ENCODE results near the gene FHOD1. TPM values are rescaled to one million over a fixed set of nuclear protein-coding genes. Genes with fewer than 3 reads are reported as not detected.

The FHOD1 gene
- total and polyA plus RNA-seq, 2 donors (not counting 1 experiment from before 2014, with no cell fraction given) = 46.3 to 46.9 TPM

DNA sequence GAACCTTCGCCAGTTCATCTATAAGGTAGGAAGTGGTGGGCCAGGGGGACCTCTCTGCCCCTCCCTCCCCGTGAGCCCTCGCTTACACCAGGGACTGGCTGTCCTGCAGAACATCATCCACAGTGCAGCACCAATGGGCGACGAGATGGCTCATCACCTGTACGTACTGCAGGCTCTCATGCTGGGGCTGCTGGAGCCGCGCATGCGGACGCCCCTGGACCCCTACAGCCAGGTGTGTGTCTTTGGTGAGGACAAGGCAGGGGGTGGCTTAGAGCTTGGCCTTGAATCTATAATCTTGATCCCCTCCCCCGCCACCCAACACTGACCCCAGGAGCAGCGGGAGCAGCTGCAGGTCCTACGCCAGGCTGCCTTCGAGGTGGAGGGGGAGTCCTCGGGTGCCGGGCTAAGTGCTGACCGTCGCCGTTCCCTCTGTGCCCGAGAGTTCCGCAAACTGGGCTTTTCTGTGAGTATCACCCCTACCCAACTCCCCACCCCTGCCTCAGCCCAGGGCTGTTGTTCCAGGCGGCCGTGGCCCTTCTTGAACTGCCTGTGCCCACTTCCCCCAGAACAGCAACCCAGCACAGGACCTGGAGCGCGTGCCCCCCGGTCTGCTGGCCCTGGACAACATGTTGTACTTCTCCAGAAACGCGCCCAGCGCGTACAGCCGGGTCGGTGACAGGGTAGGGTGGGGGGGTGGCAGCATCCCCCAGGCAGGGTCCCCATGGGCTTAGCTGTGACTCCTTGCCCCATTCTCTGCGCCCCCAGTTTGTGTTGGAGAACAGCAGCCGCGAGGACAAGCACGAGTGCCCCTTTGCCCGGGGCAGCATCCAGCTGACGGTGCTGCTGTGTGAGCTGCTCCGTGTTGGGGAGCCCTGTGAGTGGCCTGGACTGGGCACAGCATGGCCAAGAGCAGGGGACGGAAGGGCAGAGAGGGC, 45.6 kb downstream of the FHOD1 start:
- Mint-ChIP-seq H3K9me3 (ENCODE audit: insufficient read depth) (no peaks in the 10 kb centered on the region), H3K27ac (no peak overlapping the region), H3K27me3 (no peaks in the 10 kb centered on the region), H3K4me3 (no peak overlapping the region), H3K4me1 (peaks cover 7% of the 10 kb centered on the region)
- H3K4me2 ChIP-seq (replicated peaks; ENCODE audit: low read depth, low read length, poor library complexity, severe bottlenecking) = no peak overlapping the region
- peaks cover 0 to 45% of the 10 kb centered on the region in 2 experiments for H3K36me3 ChIP-seq (replicated peaks in 1 of 2; ENCODE audit: control extremely low read depth in 1 of 2, control insufficient read depth in 1 of 2, extremely low read depth in 1 of 2, insufficient read depth in 2 of 2, low read length in 1 of 2)
- intact Hi-C loops (cut with micrococcal nuclease) = no loop called here
- no peaks in the 10 kb centered on the region for H3K27me3 ChIP-seq (replicated peaks in 1 of 4; ENCODE audit: control extremely low read depth in 1 of 4, control insufficient read depth in 3 of 4, insufficient read depth in 4 of 4, low read length in 3 of 4)
- POLR2A ChIA-PET = interaction anchor here (0.7 kb wide), 1 partner anchor 204 kb away, joined by 7 read pairs; no protein-coding TSS in a partner anchor
- CTCF ChIA-PET = no interaction called here
- peaks cover 19% of the 10 kb centered on the region for H4K20me1 ChIP-seq (ENCODE audit: control insufficient read depth, insufficient read depth, low read length, poor library complexity, severe bottlenecking)
- no peak for TF ChIP-seq EZH2 (IDR thresholded peaks at IDR 0.05; ENCODE audit: borderline replicate concordance, insufficient read depth, low read depth, low read length, poor library complexity, severe bottlenecking)
- TF ChIP-seq, protein P1, sequence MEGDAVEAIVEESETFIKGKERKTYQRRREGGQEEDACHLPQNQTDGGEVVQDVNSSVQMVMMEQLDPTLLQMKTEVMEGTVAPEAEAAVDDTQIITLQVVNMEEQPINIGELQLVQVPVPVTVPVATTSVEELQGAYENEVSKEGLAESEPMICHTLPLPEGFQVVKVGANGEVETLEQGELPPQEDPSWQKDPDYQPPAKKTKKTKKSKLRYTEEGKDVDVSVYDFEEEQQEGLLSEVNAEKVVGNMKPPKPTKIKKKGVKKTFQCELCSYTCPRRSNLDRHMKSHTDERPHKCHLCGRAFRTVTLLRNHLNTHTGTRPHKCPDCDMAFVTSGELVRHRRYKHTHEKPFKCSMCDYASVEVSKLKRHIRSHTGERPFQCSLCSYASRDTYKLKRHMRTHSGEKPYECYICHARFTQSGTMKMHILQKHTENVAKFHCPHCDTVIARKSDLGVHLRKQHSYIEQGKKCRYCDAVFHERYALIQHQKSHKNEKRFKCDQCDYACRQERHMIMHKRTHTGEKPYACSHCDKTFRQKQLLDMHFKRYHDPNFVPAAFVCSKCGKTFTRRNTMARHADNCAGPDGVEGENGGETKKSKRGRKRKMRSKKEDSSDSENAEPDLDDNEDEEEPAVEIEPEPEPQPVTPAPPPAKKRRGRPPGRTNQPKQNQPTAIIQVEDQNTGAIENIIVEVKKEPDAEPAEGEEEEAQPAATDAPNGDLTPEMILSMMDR (IDR thresholded peaks at IDR 0.05) = no peak
- H3K9ac ChIP-seq (ENCODE audit: low read length) = no peak overlapping the region
- H2AFZ ChIP-seq (ENCODE audit: insufficient read depth, low read depth, low read length, poor library complexity, severe bottlenecking) = no peak overlapping the region
- DNase-seq (no peak), ATAC-seq (ENCODE audit: low read depth) (no peak)
- 98% methylated on average over 32 of the region's 40 CpGs for WGBS (ENCODE audit: insufficient coverage)
- H3K9me3 ChIP-seq (ENCODE audit: control extremely low read depth in 1 of 3, control insufficient read depth in 2 of 3, insufficient read depth in 1 of 3, low read length in 2 of 3) = no peaks in the 10 kb centered on the region
- H3K4me1 ChIP-seq (ENCODE audit: control insufficient read depth in 2 of 2, insufficient read depth in 2 of 2, low read length in 2 of 2) = no peaks in the 10 kb centered on the region
- no peak overlapping the region for H3K27ac ChIP-seq (ENCODE audit: low read length in 2 of 2)
- H3K79me2 ChIP-seq (ENCODE audit: control insufficient read depth, insufficient read depth, low read length) = peaks cover 1% of the 10 kb centered on the region
- H3K4me3 ChIP-seq (ENCODE audit: control extremely low read depth in 1 of 5, extremely low read depth in 1 of 5, insufficient read depth in 1 of 5, low read depth in 2 of 5, low read length in 4 of 5) = no peak overlapping the region

DNA sequence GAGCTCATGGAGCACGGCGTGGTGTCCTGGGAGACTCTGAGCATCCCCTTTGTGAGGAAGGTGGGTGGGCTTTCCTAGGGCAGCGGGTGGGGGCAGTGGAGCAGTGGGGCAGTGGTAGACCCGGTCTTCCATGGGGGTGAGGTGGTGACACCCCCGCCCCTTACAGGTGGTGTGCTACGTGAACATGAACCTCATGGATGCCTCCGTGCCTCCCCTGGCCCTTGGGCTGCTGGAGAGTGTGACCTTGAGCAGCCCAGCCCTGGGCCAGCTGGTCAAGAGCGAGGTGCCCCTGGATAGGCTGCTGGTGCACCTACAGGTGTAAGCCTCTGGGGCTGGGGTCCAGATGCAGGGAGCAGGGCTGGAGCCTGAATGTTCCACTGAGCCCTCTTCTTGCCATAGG, 46.8 kb downstream of the FHOD1 start:
- Mint-ChIP-seq H3K4me1 (peaks cover 15% of the 10 kb centered on the region), H3K27ac (no peak overlapping the region), H3K9me3 (ENCODE audit: insufficient read depth) (no peaks in the 10 kb centered on the region), H3K4me3 (no peak overlapping the region), H3K27me3 (no peaks in the 10 kb centered on the region)
- Histone ChIP-seq H3K4me3 (ENCODE audit: control extremely low read depth in 1 of 5, extremely low read depth in 1 of 5, insufficient read depth in 1 of 5, low read depth in 2 of 5, low read length in 4 of 5) (no peak overlapping the region), H3K79me2 (ENCODE audit: control insufficient read depth, insufficient read depth, low read length) (peaks cover 7% of the 10 kb centered on the region), H3K9ac (ENCODE audit: low read length) (no peak overlapping the region), H3K4me1 (ENCODE audit: control insufficient read depth in 2 of 2, insufficient read depth in 2 of 2, low read length in 2 of 2) (no peaks in the 10 kb centered on the region), H3K36me3 (replicated peaks in 1 of 2; ENCODE audit: control extremely low read depth in 1 of 2, control insufficient read depth in 1 of 2, extremely low read depth in 1 of 2, insufficient read depth in 2 of 2, low read length in 1 of 2) (peaks cover 0 to 56% of the 10 kb centered on the region in 2 experiments), H2AFZ (ENCODE audit: insufficient read depth, low read depth, low read length, poor library complexity, severe bottlenecking) (no peak overlapping the region), H3K9me3 (ENCODE audit: control extremely low read depth in 1 of 3, control insufficient read depth in 2 of 3, insufficient read depth in 1 of 3, low read length in 2 of 3) (no peaks in the 10 kb centered on the region), H4K20me1 (ENCODE audit: control insufficient read depth, insufficient read depth, low read length, poor library complexity, severe bottlenecking) (peaks cover 27% of the 10 kb centered on the region), H3K4me2 (replicated peaks; ENCODE audit: low read depth, low read length, poor library complexity, severe bottlenecking) (no peak overlapping the region), H3K27me3 (replicated peaks in 1 of 4; ENCODE audit: control extremely low read depth in 1 of 4, control insufficient read depth in 3 of 4, insufficient read depth in 4 of 4, low read length in 3 of 4) (no peaks in the 10 kb centered on the region), H3K27ac (ENCODE audit: low read length in 2 of 2) (no peak overlapping the region)
- POLR2A ChIA-PET = no interaction called here
- no peak for DNase-seq
- WGBS (ENCODE audit: insufficient coverage) = 100% methylated on average over 8 of the region's 8 CpGs
- TF ChIP-seq EZH2 (IDR thresholded peaks at IDR 0.05; ENCODE audit: borderline replicate concordance, insufficient read depth, low read depth, low read length, poor library complexity, severe bottlenecking) = no peak
- intact Hi-C loops (cut with micrococcal nuclease) = no loop called here
- ATAC-seq (ENCODE audit: low read depth) = no peak
- CTCF ChIA-PET = no interaction called here

All from B cell (primary cell).